Choroid plexus epithelial cell (primary cell): ENCODE data around the gene MAJIN.

Experiments
- DNase-seq: peaks from one replicate; pipeline ENCODE4 v3.0.0-alpha.2; 2010; ENCODE audit warnings: low read depth
- H3K4me3 ChIP-seq: 2 replicates; pipeline ENCODE4 v1.5.1; 2011; ENCODE audit warnings: low read depth, mild to moderate bottlenecking, control low read depth, low read length, moderate library complexity
- CTCF ChIP-seq: conservative IDR thresholded peaks from 2 replicates; pipeline ENCODE4 v1.5.1; 2011; ENCODE audit warnings: low read depth, mild to moderate bottlenecking, control low read depth, inconsistent platforms, low read length, moderate library complexity

Gene MAJIN

GRCh38 chr11:64913171-64913727, 58.7 kb downstream of the MAJIN start:
- DNase-seq, result no peak
- no peak overlapping the region for H3K4me3 ChIP-seq
- no peak for TF ChIP-seq CTCF

GRCh38 chr11:64911689-64912088, 60.2 kb downstream of the MAJIN start:
- H3K4me3 ChIP-seq, result no peak overlapping the region
- no peak for TF ChIP-seq CTCF
- no peak for DNase-seq

- no peak overlapping the region for H3K4me3 ChIP-seq
- no peak for TF ChIP-seq CTCF
Observed at GRCh38 chr11:64911142-64911541, 60.8 kb downstream of the MAJIN start.

GRCh38 chr11:64910451-64911093, 61.3 kb downstream of the MAJIN start:
- no peak overlapping the region for H3K4me3 ChIP-seq
- TF ChIP-seq CTCF, result no peak
- no peak for DNase-seq

More at GRCh38 chr11:64911142-64911541, 60.8 kb downstream of the MAJIN start:
- no peak for DNase-seq

- no peak overlapping the region for H3K4me3 ChIP-seq
- no peak for TF ChIP-seq CTCF
- no peak for DNase-seq
Observed at GRCh38 chr11:64909653-64910343, 62.1 kb downstream of the MAJIN start.

GRCh38 chr11:64908766-64909165, 63.1 kb downstream of the MAJIN start:
- no peak overlapping the region for H3K4me3 ChIP-seq

More at GRCh38 chr11:64908766-64909165, 63.1 kb downstream of the MAJIN start:
- no peak for TF ChIP-seq CTCF
- no peak for DNase-seq
